Central memory CD4-positive, alpha-beta T cell (primary cell): ENCODE measurements around the gene SPIN3.
"Not testable (repeated sequence)": the region's sequence is repeated elsewhere in the genome, so short reads cannot be mapped to it uniquely, and the experiment has no call there.

Experiments used
- DNase-seq: peaks from one replicate; pipeline ENCODE4 v3.0.0; 2022
- total RNA-seq, 3 experiments: gene quantifications; one replicate each; lab custom pipeline; 2026; lab: John Stamatoyannopoulos, UW

SPIN3 gene
- 11.9 to 41.9 (median 29.2) reads per million in 3 experiments for total RNA-seq

DNA sequence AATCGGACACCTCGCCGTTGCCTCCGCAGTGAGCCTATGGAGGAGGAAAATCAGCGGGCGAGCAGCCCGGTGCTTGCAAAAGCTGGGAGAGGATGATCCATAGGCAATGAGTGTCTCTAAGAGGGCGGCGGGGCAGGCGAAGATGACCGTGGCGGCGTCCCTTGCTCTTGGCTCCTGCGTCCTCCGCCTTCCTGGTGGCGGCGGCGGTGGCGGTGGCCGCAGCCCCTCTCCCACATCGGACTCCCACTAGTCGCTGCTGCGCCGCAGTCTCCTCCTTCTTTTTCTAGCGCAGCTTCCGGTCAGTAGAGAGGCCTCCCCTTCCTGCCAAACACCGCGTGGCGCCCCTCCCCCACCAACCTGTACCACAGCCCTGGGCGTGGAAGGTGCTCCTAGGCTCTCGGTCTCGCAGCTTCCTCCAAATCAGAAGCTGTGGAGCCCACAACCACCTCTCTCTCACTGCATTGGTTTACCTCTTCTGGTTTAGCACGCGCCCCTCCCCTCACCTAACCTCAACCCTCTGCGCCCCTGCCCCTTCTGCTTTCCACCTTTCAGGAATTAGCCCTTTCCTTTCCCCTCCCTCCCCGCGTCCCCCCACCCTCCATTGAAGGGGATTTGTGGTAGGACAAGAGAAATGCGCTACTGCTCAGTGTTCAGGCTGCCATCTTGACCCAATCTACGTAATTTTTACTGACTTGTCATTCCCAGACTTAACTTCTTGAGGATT, at the start of gene SPIN3:
TSS of gene SPIN3 (minus strand) at position 271 of the 724 bp plus-strand sequence. CDS start 594 bp downstream, outside the sequence.
- DNase-seq = peak; percentile 39

DNA sequence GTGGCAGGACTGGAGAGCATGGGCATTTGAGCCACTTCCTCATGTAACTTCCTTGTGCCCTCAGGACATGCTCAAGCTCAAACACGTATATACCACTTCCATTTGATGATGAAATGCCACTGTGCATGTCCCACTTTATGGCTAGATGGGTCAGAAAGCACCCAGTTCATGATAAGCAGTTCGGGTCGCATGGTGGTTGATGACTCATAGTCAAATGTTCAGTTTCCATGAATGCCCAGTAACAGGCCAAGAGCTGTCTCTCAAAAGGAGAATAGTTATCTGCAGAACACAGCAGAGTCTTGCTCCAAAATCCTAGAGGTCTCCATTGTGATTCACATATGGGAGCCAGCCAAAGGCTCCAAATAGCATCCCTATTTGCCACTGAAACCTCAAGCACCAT, 48.9 kb upstream of the SPIN3 start:
- no peak for DNase-seq

DNA sequence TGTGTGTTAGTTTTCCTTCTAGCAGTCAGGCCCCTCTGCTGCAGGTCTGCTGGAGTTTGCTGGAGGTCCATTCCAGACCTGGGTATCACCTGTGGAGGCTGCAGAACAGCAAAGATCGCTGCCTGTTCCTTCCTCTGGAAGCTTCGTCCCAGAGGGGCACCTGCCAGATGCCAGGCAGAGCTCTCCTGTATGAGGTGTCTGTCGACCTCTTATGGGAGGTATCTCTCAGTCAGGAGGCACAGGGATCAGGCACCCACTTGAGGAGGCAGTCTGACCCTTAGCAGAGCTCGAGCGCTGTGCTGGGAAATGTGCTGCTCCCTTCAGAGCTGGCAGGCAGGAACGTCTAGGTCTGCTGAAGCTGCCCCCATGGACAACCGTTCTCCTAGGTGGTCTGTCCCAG, 41.9 kb upstream of the SPIN3 start:
- DNase-seq = not testable (repeated sequence)

DNA sequence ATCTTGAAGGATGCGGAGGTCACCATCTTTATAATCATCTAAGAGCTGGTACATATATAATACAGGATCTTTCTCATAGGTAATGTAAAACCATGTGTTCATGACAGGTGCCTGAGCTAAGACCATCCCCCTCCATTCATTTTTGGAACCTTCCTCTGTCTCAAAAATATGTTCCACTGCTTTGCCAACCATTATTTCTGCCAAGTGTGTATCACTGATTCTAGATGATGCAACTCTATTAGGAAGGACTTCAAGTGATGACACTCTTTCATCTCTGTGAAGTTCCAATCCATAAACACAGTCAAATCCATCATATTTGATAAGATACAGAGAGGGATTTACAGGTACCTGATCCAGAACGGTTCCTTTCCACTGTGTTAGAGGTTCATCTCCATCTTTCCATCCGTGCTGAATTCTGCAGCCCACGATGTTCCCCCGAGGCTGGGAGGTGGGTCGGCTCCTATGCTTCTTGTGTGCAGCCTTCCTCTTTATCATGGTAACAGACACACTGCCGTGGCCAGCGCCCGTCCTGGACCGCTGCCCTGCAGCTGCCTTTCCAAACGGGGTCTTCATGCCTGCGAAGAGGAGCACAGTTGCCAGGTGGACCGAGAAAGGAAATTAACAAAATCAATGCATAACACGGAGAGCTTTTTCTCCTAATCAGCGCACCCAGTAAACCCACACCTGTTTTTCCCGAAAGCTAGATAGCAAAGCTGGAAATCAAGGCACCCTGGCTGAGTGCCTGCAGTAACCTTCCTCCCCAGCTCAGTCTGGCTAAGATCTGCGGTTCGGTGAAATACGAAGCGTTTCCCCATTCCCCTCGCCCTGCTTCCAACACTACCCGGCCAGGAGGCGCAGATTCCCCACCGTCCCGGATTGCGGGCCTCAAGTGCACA, 718 bp downstream of the SPIN3 start:
- DNase-seq = no peak

DNA sequence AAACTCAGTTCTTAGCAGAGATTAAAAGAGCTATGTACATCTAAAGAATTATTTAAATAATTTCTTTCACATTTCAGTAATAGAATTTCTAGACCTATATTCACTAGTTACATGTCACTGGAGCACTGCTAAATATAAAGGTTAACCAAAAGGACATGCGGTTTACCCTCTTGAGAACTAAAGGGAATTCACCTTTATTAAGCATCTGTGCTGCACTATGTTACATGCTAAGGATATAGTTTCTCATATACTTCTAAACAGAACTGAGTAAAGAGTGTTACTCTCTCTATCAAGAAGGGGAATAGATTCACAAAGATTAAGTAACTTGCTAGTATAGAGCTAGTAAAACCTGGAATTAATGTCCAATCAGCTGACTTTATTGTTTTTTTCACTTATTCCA, 7.6 kb downstream of the SPIN3 start:
- no peak for DNase-seq

DNA sequence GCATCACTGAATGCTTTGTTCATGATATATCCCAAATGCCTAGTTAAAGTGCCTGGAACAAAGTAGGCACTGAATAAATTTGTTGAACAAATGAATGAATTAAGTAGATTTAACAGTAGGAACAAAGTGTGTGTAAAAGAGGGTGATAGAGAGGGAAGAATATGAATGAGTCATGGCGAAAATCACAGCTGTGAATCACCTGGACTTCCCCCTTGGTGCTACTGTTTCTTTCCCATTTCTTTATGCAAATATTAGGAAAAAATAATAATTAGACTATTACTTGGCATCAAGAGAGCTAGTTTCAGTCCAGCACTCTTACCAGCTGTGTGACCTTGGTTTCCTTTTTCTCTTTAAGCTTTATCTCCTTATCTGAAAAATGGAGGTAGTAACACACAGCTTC, 9.2 kb downstream of the SPIN3 start:
- no peak for DNase-seq

DNA sequence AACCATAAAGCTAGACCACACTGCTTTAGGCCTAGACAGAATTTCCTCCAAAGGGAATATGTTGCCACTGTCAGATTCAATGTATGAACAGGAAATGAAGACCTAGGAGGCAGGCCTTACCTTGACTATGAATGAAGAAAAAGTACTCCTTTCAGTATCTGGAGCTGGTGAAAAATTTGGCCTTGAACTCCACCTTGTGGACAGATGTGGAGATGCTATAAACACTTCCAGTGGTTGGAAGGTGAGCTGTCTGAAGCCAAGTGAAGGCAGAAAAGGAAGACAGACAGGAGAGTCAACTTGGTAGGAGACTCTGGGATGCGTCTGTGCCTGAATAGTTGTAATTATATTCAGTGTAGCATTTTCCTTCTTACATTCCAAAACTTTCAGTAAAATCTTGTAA, 17.2 kb downstream of the SPIN3 start:
- DNase-seq = peak; percentile 48

DNA sequence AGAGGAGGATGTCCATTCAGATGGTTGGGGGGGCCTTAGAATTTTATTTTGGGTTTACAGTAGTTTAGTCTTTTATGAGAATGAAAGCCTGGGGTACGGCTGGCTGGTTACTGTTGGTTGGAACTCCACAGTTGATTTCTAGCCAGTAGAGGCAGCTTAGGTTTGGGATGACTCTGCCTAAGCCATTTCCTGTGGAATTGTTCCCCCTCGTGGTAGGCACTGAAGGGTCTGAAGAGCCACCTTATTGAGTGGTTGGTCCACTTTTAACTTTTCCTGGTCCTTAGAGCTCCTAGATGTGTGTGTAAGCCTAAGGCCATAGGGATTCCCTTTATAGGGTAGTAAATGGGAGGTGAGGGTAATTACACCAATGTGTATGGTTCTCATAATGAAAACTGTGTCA, 19.7 kb downstream of the SPIN3 start:
- DNase-seq = no peak

DNA sequence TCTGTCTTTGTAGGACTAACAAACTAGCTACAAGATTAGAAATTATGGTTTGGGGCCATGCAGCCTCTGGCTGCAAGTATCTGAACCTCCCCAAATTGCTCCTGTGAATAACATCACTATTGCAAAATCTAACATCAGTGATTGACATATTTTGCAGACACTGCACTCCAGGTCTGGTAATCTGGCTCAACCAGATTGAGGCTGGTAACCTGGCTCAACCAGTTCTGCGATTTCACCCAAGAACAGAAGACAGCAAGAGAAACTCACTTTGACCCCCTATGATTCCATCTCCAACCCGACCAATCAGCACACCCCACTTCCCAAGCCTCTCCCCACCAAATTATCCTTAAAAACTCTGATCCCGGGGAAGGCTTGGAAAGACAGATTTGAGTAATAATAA, 20.9 kb downstream of the SPIN3 start:
- DNase-seq = no peak

DNA sequence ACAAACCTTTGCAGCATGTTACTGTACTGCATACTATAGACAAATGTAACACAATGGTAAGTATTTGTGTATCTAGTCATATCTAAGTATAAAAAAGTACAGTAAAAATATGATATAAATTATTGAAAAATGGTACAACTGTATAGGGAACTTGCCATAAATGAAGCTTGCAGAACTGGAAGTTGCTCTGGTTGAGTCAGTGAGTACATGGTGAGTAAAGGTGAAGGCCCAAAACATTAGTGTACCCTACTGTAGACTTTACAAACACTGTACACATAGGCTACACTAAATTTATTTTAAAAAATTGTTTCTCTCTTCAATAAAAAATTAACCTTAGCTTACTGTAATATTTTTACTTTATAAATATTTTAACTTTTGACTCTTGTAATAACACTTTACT, 25.8 kb downstream of the SPIN3 start:
- DNase-seq = no peak

DNA sequence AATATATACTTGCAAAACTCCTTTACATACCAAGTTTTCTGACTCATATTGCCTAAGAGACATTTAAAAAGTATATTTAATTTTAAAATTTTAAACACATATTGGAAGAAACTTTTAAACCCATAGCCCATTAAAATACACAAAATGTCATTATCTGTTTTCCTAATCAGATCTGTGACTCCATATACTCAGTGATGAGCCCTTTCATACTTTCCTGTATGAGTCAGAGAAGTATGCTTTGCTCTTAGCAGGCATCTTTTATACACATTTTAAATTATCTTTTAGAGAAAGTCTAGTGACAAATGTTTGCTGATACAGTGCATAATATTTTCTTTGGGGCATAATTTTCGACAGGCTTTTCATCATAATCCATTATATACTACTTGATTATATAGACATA, 26.4 kb downstream of the SPIN3 start:
- no peak for DNase-seq

DNA sequence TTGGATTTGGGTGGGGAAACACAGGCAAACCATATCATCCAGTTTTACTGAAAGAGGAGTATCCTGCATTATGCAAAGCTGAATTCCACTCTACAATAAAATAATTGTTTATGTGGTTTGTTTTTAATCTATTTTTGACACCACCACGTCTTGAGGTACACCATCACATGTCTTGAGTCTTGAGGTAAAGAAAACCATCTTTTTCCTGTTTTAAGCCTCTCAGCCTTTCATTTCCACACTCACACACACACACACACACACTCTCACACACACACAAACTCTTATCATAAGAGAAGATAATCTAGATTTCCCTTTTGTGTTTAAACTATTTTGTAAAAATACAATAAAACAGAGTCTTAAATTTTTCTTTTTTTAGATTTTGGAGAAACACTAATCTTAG, 32.0 kb downstream of the SPIN3 start:
- peak; percentile 30 for DNase-seq

DNA sequence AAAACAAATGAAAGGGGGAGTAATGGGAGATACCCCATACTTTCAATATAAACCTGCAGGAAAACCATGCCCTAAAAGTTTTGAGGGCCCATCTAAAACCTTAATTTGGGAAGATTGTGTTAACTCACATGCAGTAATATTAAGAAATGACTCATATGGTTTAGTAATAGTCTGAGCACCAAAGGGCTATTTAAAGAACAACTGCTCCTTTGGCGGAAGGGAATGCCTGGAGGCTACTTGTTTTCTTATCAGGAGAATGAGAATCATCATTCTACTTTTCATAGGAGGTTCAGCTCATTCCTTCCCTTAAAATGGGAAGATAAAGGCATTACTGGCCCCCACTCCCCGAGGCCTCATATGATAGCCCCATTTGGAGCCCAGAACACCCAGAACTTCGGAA, 47.6 kb downstream of the SPIN3 start:
- DNase-seq = no peak

DNA sequence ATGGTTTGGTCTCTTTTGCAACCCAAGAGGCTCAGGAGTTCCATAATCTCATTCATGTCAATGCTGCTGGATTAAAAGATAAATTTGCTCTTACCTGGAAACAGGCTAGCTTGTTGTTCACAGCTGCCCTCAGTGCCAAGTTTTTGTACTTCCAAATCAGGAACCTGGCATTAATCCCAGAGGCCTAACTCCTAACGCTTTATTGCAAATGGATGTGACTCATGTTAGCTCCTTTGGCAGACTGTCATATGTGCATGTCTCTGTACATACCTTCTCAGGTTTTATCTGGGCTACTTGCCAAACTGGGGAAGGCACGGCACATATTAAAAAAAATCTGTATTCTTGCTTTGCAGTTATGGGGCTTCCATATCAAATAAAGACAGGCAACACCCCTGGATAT, 49.1 kb downstream of the SPIN3 start:
- not testable (repeated sequence) for DNase-seq

DNA sequence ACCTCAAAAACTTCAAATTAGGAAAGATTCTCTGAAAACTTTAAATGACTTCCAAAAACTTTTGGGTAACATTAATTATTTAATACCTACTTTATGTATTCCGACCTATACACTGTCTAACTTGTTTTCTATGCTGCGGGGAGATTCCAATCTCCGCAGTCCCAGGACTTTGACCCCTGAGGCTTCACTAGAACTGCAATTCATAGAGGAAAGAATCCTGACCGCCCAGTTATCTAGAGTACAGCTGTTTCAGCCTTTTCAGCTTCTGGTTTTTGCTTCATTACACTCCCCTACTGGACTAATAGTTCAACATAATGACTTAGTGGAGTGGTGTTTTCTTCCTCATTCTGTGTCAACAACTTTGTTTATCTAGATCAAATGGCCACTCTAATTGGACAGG, 50.1 kb downstream of the SPIN3 start:
- DNase-seq = not testable (repeated sequence)

DNA sequence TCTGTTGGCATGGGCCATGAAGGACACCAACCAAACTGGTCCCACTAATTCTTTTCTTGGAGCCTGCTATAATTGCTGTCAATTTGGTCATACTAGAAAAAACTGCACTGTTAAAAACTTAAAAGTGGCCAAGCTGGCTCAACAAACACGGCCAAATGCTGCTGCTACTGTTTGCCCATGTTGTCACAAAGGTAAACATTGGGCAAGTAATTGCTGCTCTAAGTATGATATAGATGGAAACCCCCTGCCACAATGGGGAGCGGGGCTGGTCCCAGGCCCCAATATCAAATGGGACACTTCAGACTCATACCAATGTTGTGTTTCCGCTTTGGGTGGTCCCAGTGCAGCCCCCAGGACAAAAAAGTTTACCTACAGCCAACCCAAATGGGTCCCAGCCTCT, 52.1 kb downstream of the SPIN3 start:
- DNase-seq = no peak
